ENCODE data around the gene CCL15. TPM values are rescaled to one million over a fixed set of nuclear protein-coding genes. Genes with fewer than 3 reads are reported as not detected.
A peak's percentile ranks its signal among the peaks of the same experiment; 100 is the strongest.

Gene CCL15
- total RNA-seq, 1 donor from 2014 or later = not detected

GRCh38 chr17:35991075-35991474 lies 10.3 kb downstream of the CCL15 start:
- no peak overlapping the region for H3K27ac Mint-ChIP-seq (ENCODE audit: unreplicated experiment)
- H3K4me3 Mint-ChIP-seq = no peak overlapping the region
- peaks cover 16% of the 10 kb centered on the region for H3K27me3 Mint-ChIP-seq (ENCODE audit: low read depth)
- peaks cover 4% of the 10 kb centered on the region for H3K36me3 Mint-ChIP-seq (ENCODE audit: low read depth)
- H3K9me3 Mint-ChIP-seq = peaks cover 11% of the 10 kb centered on the region
- H3K4me1 Mint-ChIP-seq = no peaks in the 10 kb centered on the region
- DNase-seq (ENCODE audit: low read depth, low spot score) = no peak
- TF ChIP-seq, protein P1, sequence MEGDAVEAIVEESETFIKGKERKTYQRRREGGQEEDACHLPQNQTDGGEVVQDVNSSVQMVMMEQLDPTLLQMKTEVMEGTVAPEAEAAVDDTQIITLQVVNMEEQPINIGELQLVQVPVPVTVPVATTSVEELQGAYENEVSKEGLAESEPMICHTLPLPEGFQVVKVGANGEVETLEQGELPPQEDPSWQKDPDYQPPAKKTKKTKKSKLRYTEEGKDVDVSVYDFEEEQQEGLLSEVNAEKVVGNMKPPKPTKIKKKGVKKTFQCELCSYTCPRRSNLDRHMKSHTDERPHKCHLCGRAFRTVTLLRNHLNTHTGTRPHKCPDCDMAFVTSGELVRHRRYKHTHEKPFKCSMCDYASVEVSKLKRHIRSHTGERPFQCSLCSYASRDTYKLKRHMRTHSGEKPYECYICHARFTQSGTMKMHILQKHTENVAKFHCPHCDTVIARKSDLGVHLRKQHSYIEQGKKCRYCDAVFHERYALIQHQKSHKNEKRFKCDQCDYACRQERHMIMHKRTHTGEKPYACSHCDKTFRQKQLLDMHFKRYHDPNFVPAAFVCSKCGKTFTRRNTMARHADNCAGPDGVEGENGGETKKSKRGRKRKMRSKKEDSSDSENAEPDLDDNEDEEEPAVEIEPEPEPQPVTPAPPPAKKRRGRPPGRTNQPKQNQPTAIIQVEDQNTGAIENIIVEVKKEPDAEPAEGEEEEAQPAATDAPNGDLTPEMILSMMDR (conservative IDR thresholded peaks at IDR 0.05) = no peak

GRCh38 chr17:35988164-35988563 lies 13.2 kb downstream of the CCL15 start:
- Mint-ChIP-seq H3K36me3 (ENCODE audit: low read depth) (peaks cover 4% of the 10 kb centered on the region), H3K27ac (ENCODE audit: unreplicated experiment) (no peak overlapping the region), H3K4me3 (no peak overlapping the region), H3K9me3 (peaks cover 8% of the 10 kb centered on the region), H3K27me3 (ENCODE audit: low read depth) (no peaks in the 10 kb centered on the region), H3K4me1 (no peaks in the 10 kb centered on the region)
- TF ChIP-seq, protein P1 (conservative IDR thresholded peaks at IDR 0.05) = no peak
- no peak for DNase-seq (ENCODE audit: low read depth, low spot score)

DNA sequence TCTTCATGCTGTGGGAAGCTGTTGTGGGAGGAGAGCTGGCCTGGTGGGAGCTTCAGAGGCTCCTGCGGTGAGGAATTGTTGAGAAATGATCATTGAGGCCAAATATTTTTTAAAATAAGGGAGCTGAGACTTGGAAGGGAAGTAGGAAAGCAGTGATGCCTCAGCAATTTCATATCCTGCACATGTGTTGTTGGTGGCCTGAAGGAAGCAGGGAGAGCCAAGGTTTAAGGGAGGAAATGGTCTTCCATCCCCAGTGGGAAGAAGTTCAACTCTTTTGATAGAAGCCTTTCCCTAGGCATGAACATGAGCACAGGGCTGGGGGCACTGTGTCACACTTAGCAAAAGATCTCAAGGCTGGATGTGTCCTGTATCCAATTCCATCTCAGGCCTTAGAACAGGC lies 14.7 kb downstream of the CCL15 start, which contains the start of gene CCL14:
Gene CCL14, minus strand, starts transcription at position 87 of the 400 bp plus-strand sequence. Its CDS starts 80 bp downstream, at position 7.
- Mint-ChIP-seq H3K9me3 (peaks cover 8% of the 10 kb centered on the region), H3K4me3 (no peak within 1 kb of the TSS), H3K4me1 (no peaks in the 10 kb centered on the region), H3K27ac (ENCODE audit: unreplicated experiment) (no peak within 1 kb of the TSS), H3K36me3 (ENCODE audit: low read depth) (peaks cover 4% of the 10 kb centered on the region), H3K27me3 (ENCODE audit: low read depth) (peaks cover 5% of the 10 kb centered on the region)
- TF ChIP-seq, protein P1 (conservative IDR thresholded peaks at IDR 0.05) = no peak
- no peak for DNase-seq (ENCODE audit: low read depth, low spot score)

- no peak overlapping the region for H3K27ac Mint-ChIP-seq (ENCODE audit: unreplicated experiment)
- H3K9me3 Mint-ChIP-seq = peaks cover 5% of the 10 kb centered on the region
- no peak for DNase-seq (ENCODE audit: low read depth, low spot score)
- peaks cover 8% of the 10 kb centered on the region for H3K27me3 Mint-ChIP-seq (ENCODE audit: low read depth)
- TF ChIP-seq, protein P1 (conservative IDR thresholded peaks at IDR 0.05) = no peak
- no peaks in the 10 kb centered on the region for H3K36me3 Mint-ChIP-seq (ENCODE audit: low read depth)
- H3K4me1 Mint-ChIP-seq = no peaks in the 10 kb centered on the region
- H3K4me3 Mint-ChIP-seq = no peak overlapping the region
Observed at GRCh38 chr17:35984140-35984539, 17.2 kb downstream of the CCL15 start.

DNA sequence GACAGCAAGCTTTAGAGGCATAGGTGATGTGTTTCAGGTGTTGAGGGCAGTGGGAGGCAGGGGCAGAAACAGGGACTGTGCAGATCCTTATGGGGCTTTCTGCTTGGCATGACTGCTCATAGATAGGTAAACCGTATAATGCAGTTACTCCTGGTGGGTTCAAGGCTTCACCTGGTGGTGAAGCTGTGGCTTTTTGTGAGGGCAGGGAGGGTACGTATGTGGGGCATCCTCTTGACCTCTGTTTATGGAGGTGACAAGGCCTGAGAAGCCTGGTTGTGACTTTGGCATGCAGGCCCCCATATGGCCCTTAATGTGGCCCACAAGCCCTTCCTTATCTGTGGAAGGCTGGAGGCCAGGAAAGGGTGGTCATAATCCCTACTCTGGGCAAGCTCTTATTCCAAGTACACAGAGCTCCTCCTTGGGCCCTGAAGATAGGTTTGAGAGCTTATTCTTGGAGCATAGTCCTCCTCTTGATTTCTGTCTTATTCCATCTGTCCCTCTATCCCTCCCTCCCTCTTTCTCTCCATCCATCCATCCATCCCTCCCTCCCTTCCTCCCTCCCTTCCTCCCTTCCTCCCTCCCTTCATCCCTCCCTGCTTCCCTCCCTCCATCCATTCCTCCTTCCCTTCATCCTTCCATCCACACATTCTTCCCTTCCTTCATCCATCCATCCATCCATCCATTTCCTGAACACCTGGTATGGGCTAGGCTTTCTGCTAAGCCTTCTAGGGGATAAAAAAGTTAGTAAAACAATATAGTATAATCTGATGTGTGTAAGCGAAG lies 18.8 kb downstream of the CCL15 start:
- no peak overlapping the region for H3K4me3 Mint-ChIP-seq
- H3K27ac Mint-ChIP-seq (ENCODE audit: unreplicated experiment) = no peak overlapping the region
- TF ChIP-seq, protein P1 (conservative IDR thresholded peaks at IDR 0.05) = peak; percentile 1
- no peaks in the 10 kb centered on the region for H3K4me1 Mint-ChIP-seq
- H3K36me3 Mint-ChIP-seq (ENCODE audit: low read depth) = no peaks in the 10 kb centered on the region
- DNase-seq (ENCODE audit: low read depth, low spot score) = no peak
- no peaks in the 10 kb centered on the region for H3K9me3 Mint-ChIP-seq
- H3K27me3 Mint-ChIP-seq (ENCODE audit: low read depth) = peaks cover 14% of the 10 kb centered on the region
